GM20000 (cell line): ENCODE results near the gene PTPN21.

ENCODE experiments used
- DNase-seq: peaks from one replicate; pipeline ENCODE4 v3.0.0; 2012; ENCODE audit warnings: low spot score
- TF ChIP-seq, protein P1 (sequence below): IDR thresholded peaks from 2 replicates; pipeline ENCODE4 v1.5.1; 2012; ENCODE audit warnings: mild to moderate bottlenecking, control low read depth; ENCODE audit errors: extremely low read depth, missing control alignments

Gene PTPN21

DNA sequence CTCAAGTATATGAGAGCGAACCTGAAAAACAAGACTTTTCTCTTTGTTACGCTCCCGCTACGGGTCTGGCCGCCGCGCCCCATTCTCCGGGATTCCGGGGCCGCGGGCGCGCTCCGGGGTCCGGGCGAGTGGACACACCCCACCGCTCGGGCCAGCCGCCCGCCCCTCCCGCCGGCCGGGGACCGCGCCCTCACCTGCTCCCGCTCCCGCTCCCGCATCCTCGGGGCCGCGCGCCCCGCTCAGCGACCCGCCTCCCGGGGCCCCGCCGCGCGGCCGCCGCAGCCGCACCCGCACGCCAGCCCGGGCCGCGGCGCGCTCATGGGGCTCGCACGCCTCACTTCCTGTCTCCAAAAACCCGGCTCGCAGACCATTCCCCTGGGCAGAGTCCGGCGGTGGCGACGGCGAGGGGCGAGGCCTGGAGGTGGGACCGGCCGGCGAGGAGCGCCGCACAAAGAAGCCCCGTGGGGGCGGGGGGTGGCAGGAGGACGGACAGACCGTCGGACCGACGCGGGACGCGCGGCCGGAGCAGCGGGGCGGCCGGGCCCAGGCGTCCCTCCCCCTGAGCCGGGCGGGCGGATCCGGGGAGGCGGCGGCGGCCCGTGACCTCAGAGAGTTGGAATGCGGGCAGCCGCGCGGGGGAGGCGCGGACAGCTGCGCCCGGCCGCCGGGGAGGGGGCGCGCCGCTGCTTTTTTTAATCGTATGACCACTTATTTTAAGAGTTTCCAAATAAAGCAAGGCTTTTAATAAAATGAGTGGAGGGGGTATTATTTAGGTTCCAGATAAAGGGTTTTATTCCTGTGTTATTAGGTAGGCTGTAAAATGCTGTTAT lies at the start of gene PTPN21:
TSS of gene PTPN21 (minus strand) at position 551 of the 830 bp plus-strand sequence. CDS start 4,590 bp downstream, outside the sequence.
- TF ChIP-seq, protein P1, sequence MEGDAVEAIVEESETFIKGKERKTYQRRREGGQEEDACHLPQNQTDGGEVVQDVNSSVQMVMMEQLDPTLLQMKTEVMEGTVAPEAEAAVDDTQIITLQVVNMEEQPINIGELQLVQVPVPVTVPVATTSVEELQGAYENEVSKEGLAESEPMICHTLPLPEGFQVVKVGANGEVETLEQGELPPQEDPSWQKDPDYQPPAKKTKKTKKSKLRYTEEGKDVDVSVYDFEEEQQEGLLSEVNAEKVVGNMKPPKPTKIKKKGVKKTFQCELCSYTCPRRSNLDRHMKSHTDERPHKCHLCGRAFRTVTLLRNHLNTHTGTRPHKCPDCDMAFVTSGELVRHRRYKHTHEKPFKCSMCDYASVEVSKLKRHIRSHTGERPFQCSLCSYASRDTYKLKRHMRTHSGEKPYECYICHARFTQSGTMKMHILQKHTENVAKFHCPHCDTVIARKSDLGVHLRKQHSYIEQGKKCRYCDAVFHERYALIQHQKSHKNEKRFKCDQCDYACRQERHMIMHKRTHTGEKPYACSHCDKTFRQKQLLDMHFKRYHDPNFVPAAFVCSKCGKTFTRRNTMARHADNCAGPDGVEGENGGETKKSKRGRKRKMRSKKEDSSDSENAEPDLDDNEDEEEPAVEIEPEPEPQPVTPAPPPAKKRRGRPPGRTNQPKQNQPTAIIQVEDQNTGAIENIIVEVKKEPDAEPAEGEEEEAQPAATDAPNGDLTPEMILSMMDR = no peak
- peak; percentile 68 for DNase-seq

DNA sequence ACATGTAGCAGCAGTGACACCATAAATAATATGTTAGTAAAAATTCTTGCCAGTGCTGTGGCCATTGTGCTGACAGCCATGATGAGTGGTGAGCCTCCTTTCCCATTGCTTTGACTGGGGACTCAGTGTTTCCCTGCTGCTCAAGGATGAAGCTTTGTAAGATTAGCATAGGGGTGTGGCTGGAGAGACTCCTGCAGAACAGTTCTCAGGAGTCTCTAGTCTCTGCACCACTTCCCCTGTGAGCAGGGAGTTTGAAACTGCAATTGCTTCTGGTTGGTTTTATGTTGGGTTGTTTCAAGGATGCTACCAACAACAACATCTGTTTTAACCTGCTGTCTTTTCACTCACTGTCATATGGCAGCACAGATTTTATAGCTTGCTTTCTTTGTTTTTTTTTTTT lies 49.4 kb upstream of the PTPN21 start:
- no peak for DNase-seq

DNA sequence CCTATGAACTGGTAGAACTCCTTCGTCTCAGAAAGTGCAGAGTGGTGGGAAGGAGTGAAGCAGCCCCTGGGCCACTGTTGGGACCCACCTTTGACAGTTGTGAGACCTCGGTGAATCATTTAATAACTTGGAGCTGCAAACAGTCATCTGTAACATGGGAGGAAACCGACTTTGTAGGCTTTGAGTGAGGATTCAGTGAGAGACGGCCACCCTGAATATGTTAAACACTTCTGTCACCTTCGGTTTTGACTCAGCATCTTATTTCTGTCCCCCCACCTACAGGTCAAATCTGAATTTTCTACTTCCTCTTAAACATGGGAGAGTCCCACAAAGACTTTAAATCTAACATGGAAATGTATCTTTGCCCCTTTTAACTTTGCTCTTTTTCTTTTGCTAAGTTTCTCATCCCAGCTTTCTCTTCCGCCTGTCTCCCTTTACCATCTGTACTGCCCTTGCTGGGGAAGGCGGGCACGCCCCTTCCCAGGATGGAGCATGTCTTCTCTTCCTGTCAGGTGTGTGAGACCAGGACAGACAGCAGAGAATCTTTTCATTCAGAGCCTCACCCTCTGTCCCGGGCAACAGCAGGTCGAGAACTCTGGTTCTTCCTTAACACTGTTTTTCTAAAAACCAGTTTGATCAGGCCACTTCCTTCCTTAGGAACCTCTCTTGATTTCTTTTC lies 45.1 kb upstream of the PTPN21 start:
- TF ChIP-seq, protein P1 = no peak
- peak; percentile 71 for DNase-seq

More for the DNA sequence above, 49.4 kb upstream of the PTPN21 start:
- TF ChIP-seq, protein P1 = no peak

DNA sequence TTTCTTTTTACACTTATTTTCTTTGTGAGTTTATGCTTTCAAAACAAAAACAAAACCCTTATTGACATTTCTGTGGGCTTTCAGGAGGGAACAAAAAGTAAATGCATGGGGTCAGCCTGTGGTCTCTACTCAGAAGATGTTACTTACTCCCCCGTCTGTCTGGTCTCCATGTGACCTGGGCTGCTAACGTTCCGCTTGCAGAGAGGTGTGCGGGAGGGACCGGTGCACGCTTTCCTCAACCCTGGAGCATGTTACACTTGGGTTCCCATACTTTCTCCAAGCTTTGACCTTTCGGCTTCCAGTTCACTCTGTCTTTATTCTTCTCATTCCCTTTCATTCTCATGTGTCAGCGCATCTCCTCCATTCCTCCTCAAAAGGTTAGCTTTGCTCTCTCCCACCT lies 44.5 kb upstream of the PTPN21 start:
- TF ChIP-seq, protein P1 = no peak
- DNase-seq = peak; percentile 31

DNA sequence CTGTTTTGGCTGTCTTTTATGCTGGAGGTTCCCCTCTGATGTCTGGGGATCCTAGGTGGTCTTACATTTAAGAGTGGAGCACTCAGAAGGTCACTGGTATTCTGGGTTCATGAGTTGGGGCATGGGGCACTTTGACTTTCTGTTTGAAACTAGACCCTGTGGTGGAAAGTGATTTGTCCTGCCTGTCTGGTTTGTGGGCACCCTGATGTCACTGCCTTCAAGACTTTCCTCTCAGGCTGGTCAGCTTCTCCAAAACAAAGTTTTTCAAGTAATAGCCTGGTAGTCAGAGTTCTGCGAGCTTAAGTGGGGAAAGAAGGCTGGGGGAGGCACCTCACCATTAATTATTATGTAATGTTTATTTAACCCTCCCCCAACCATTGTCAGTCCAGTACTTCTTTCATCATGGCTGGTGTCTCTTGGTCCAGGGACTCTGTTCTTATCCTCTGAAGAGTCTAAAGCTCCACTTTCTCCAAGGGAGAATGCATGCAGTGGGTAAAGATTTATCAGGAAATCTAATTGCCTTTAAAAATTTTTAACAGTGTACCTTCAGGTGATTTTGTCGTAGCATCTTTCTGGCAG lies 43.4 kb upstream of the PTPN21 start:
- TF ChIP-seq, protein P1 = no peak
- no peak for DNase-seq

DNA sequence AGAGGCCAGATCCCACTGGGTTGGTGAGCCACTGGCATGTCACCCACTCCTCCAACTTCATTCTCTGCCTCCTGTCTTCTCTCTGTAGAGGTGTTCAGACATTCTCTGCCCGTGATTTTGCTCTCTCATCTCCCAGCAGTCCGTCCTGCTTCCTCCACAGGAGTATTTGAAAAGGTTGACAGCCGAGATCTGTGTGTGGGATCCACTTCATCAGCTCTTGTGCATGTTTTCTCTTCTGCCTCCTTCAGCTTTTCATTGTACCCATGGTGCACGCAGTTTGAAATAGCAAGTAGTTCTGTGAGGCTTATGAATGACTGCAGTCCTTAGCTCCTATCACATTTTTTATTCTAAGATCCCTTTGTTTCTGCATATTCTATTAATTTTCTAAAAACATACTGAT lies 42.8 kb upstream of the PTPN21 start:
- DNase-seq = no peak
- TF ChIP-seq, protein P1 = no peak

DNA sequence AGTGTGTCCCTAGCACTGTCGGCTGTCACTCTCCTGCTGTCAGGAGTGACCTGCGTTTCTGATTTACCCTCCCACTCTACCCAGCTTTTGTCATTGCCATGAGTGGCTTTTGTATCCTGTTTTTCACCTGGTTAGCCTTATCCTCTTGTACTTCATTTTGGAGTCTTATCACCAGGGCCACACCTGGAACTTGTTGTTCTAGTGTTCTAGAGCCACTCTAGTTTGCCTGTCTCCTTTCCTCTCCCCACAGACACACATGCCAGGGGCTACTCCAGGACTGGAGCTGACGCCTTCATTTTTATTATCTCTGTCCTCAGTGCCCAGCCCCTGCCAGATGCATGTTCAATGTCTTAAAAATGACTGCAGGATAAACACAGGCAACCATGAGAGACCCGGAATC lies 42.2 kb upstream of the PTPN21 start:
- TF ChIP-seq, protein P1 = no peak
- no peak for DNase-seq
